Measurements from ENCODE around the gene LARGE1.

- TF ChIP-seq POLR2A (IDR thresholded peaks at IDR 0.05) (no peak), CTCF (IDR thresholded peaks at IDR 0.05) (no peak)
These were observed 479.5 kb downstream of the LARGE1 start for GRCh38 chr22:33440756-33441155.
